Left lung (tissue), 10 donors: ENCODE measurements around the gene CSPG4. TPM values are rescaled to one million over a fixed set of nuclear protein-coding genes. Genes with fewer than 3 reads are reported as not detected.

ENCODE experiments used
- ATAC-seq: fragments of 200-7000 bp; cut with Tn5 transposase; one replicate; pipeline ENCODE4 v1.9.1; 2020; ENCODE audit warnings: moderate library complexity
- DNase-seq, 4 donors: peaks; one replicate each; pipeline ENCODE4 v3.0.0-alpha.2; 2013 to 2020
- H3K27ac ChIP-seq, 2 donors: fragments of 200-600 bp; sonication (generic) in 1 of 2; one replicate each; pipeline versions ENCODE4 v1.5.0 to v1.8.0; 2020 to 2021
- H3K27me3 ChIP-seq, 2 donors: fragments of 200-600 bp; sonication (generic) in 1 of 2; one replicate each; pipeline versions ENCODE4 v1.5.0 to v1.8.0; 2020 to 2021
- H3K36me3 ChIP-seq, 2 donors: fragments of 200-600 bp; sonication (generic) in 1 of 2; one replicate each; pipeline versions ENCODE4 v1.5.0 to v1.8.0; 2020 to 2021
- H3K4me1 ChIP-seq, 2 donors: fragments of 200-600 bp; one replicate each; pipeline ENCODE4 v1.8.0; 2021
- H3K4me3 ChIP-seq, 2 donors: fragments of 200-600 bp; sonication (generic) in 1 of 2; one replicate each; pipeline versions ENCODE4 v1.5.0 to v1.8.0; 2020 to 2021; ENCODE audit warnings: mild to moderate bottlenecking in 1 of 2
- H3K9me3 ChIP-seq, 2 donors: fragments of 200-600 bp; sonication (generic) in 1 of 2; one replicate each; pipeline versions ENCODE4 v1.5.0 to v1.8.0; 2020 to 2021
- intact Hi-C, 2 donors: fragments of 100-400 bp; cut with DNase I; formaldehyde crosslinking; loops; one replicate each; pipeline versions ENCODE4 v1.11.2 to v1.14.2; 2022
- polyA plus RNA-seq, 6 donors: library from polyadenylated mRNA; unstranded; fragments of 120-200 nt; gene quantifications; one replicate each; pipeline ENCODE4 v1.2.1, GENCODE V29; 2013; ENCODE audit not compliant: insufficient read length in 6 of 6
- total RNA-seq, 2 donors: library from RNA; stranded (reverse); fragmentation: NEBNext Ultra II Directional; extraction: Animal tissue kit (Norgen Biotek cat#: 25700); gene quantifications; one replicate each; pipeline ENCODE4 v1.2.1, GENCODE V29; 2021
- TF ChIP-seq, protein P1 (sequence below), 2 donors: fragments of 200-600 bp; sonication (generic) in 1 of 2; IDR thresholded peaks; one replicate each; pipeline versions ENCODE4 v1.5.0 to v1.8.0; 2021; ENCODE audit warnings: antibody characterized with exemption in 2 of 2
- donor health status: DM: no; HTN: yes; CAD: no.
- donor health status: DM: no; HTN: no; CAD: no.

Gene CSPG4
- total and polyA plus RNA-seq, 8 donors = 18.4 to 36.1 (median 23.8) TPM

- Histone ChIP-seq H3K27me3 (no peaks in the 10 kb centered on the region), H3K9me3 (no peaks in the 10 kb centered on the region), H3K4me3 (no peak overlapping the region), H3K36me3 (no peaks in the 10 kb centered on the region), H3K27ac (peak overlapping the region; percentile 7 to 14), H3K4me1 (peaks cover 29 to 38% of the 10 kb centered on the region in 2 donors)
- TF ChIP-seq, protein P1, sequence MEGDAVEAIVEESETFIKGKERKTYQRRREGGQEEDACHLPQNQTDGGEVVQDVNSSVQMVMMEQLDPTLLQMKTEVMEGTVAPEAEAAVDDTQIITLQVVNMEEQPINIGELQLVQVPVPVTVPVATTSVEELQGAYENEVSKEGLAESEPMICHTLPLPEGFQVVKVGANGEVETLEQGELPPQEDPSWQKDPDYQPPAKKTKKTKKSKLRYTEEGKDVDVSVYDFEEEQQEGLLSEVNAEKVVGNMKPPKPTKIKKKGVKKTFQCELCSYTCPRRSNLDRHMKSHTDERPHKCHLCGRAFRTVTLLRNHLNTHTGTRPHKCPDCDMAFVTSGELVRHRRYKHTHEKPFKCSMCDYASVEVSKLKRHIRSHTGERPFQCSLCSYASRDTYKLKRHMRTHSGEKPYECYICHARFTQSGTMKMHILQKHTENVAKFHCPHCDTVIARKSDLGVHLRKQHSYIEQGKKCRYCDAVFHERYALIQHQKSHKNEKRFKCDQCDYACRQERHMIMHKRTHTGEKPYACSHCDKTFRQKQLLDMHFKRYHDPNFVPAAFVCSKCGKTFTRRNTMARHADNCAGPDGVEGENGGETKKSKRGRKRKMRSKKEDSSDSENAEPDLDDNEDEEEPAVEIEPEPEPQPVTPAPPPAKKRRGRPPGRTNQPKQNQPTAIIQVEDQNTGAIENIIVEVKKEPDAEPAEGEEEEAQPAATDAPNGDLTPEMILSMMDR (IDR thresholded peaks at IDR 0.05) = no peak
- intact Hi-C loops = no loop called here
- DNase-seq (peak in 2 of 4 donors; percentile 31 to 54), ATAC-seq (peak; percentile 2)
These were observed 43.3 kb downstream of the CSPG4 start for GRCh38 chr15:75669191-75669878.

- Histone ChIP-seq H3K4me1 (peaks cover 13 to 24% of the 10 kb centered on the region in 2 donors), H3K27me3 (no peaks in the 10 kb centered on the region), H3K4me3 (no peak overlapping the region), H3K9me3 (no peaks in the 10 kb centered on the region), H3K27ac (peak overlapping the region; percentile 88), H3K36me3 (no peaks in the 10 kb centered on the region)
- TF ChIP-seq, protein P1 (IDR thresholded peaks at IDR 0.05) = no peak
- intact Hi-C loops = no loop called here
- ATAC-seq (peak; percentile 77), DNase-seq (peak in 3 of 4 donors; percentile 49 to 82 (median 80))
These were observed 45.7 kb downstream of the CSPG4 start for GRCh38 chr15:75666823-75667501.

GRCh38 chr15:75663931-75664421 lies 48.7 kb downstream of the CSPG4 start:
- intact Hi-C loops = no loop called here
- ATAC-seq (no peak), DNase-seq (peak in 1 of 4 donors; percentile 70)
- TF ChIP-seq, protein P1 (IDR thresholded peaks at IDR 0.05) = no peak
- Histone ChIP-seq H3K4me3 (no peak overlapping the region), H3K9me3 (no peaks in the 10 kb centered on the region), H3K27ac (no peak overlapping the region), H3K36me3 (no peaks in the 10 kb centered on the region), H3K27me3 (no peaks in the 10 kb centered on the region), H3K4me1 (peaks cover 24 to 43% of the 10 kb centered on the region in 2 donors)

- Histone ChIP-seq H3K9me3 (no peaks in the 10 kb centered on the region), H3K4me1 (peaks cover 24 to 44% of the 10 kb centered on the region in 2 donors), H3K36me3 (peaks cover 0 to 7% of the 10 kb centered on the region in 2 donors), H3K27ac (no peak overlapping the region), H3K4me3 (no peak overlapping the region), H3K27me3 (no peaks in the 10 kb centered on the region)
- TF ChIP-seq, protein P1 (IDR thresholded peaks at IDR 0.05) = no peak
- ATAC-seq (no peak), DNase-seq (peak in 1 of 4 donors; percentile 68)
- intact Hi-C loops = no loop called here
These were observed 49.7 kb downstream of the CSPG4 start for GRCh38 chr15:75662823-75663519.

DNA sequence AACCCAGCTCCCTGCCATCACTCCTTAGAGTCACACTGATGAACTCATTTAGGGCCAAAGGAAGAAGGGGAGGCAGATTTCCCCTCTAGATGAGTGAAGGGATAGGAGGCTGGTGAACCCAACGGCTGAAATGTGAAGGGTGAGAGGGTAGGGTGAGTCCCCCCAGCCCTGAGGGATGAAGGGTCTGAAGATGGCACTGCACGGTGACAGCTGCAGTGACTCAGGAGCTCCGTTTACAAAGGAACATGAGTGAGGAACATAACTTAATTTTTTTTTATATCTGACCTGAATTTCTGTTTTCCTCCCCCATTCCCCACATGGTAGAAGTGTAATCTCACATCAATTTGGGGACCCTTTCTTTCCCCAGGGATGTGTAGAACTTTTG lies 50.9 kb downstream of the CSPG4 start:
- ATAC-seq = no peak
- peaks cover 16 to 34% of the 10 kb centered on the region in 2 donors for H3K4me1 ChIP-seq
- H3K9me3 ChIP-seq = no peaks in the 10 kb centered on the region
- DNase-seq = no peak
- H3K36me3 ChIP-seq = peaks cover 0 to 20% of the 10 kb centered on the region in 2 donors
- TF ChIP-seq, protein P1 (IDR thresholded peaks at IDR 0.05) = no peak
- H3K4me3 ChIP-seq = no peak overlapping the region
- H3K27ac ChIP-seq = peak overlapping the region; percentile 74 to 86
- H3K27me3 ChIP-seq = no peaks in the 10 kb centered on the region
- intact Hi-C loops = no loop called here
